NCI-H2107 (cell line): Measurements from ENCODE around the gene SPIRE1.
"Not testable (repeated sequence)": the region's sequence is repeated elsewhere in the genome, so short reads cannot be mapped to it uniquely, and the experiment has no call there.

Experiments
- DNase-seq: peaks from one replicate; lab custom pipeline; 2025; lab: John Stamatoyannopoulos, UW

SPIRE1 gene

GRCh38 chr18:12411456-12411855 is 246.5 kb downstream of the SPIRE1 start:
- DNase-seq = no peak

GRCh38 chr18:12410747-12411146 is 247.2 kb downstream of the SPIRE1 start:
- DNase-seq = not testable (repeated sequence)

- no peak for DNase-seq
Measured at GRCh38 chr18:12410081-12410481, 247.8 kb downstream of the SPIRE1 start.

- DNase-seq = no peak
Measured at GRCh38 chr18:12409469-12409868, 248.4 kb downstream of the SPIRE1 start.

GRCh38 chr18:12408247-12408869 is 249.5 kb downstream of the SPIRE1 start:
- no peak for DNase-seq

- no peak for DNase-seq
Measured at GRCh38 chr18:12406371-12407111, 251.4 kb downstream of the SPIRE1 start.

- no peak for DNase-seq
Measured at GRCh38 chr18:12405066-12405465, 252.8 kb downstream of the SPIRE1 start.

GRCh38 chr18:12403601-12404506 is 254.1 kb downstream of the SPIRE1 start:
- DNase-seq = no peak

GRCh38 chr18:12401881-12402280 is 256.0 kb downstream of the SPIRE1 start:
- DNase-seq = no peak

GRCh38 chr18:12399231-12399630 is 258.7 kb downstream of the SPIRE1 start:
- DNase-seq = no peak

GRCh38 chr18:12398625-12399024 is 259.3 kb downstream of the SPIRE1 start:
- no peak for DNase-seq

- no peak for DNase-seq
Measured at GRCh38 chr18:12397793-12398192, 260.1 kb downstream of the SPIRE1 start.

GRCh38 chr18:12397254-12397653 is 260.7 kb downstream of the SPIRE1 start:
- no peak for DNase-seq
